Small intestine (tissue), 7 donors: ENCODE results near the gene CRKL. TPM values are rescaled to one million over a fixed set of nuclear protein-coding genes. Genes with fewer than 3 reads are reported as not detected.

ENCODE experiments used
- DNase-seq, 2 donors: peaks; one replicate each; pipeline versions ENCODE4 v3.0.0 to v3.0.0-alpha.2; 2013
- FAIRE-seq: peaks from 2 replicates; lab custom pipeline; 2012; peaks lifted over from hg19 to GRCh38; lab: Jason Lieb, UNC
- H3K27ac ChIP-seq, 3 donors: one replicate each; pipeline ENCODE4 v1.5.1; 2013; ENCODE audit warnings: low read length in 2 of 3, mild to moderate bottlenecking in 2 of 3, control low read depth in 1 of 3, inconsistent platforms in 1 of 3, low read depth in 1 of 3, moderate library complexity in 1 of 3
- H3K27me3 ChIP-seq, 3 donors: one replicate each; pipeline ENCODE4 v1.6.1; 2013; ENCODE audit warnings: low read length in 3 of 3, inconsistent platforms in 1 of 3; ENCODE audit not compliant: control insufficient read depth in 3 of 3, insufficient read depth in 3 of 3
- H3K36me3 ChIP-seq, 3 donors: one replicate each; pipeline ENCODE4 v1.6.1; 2013; ENCODE audit warnings: low read length in 3 of 3, inconsistent platforms in 1 of 3, low read depth in 1 of 3, mild to moderate bottlenecking in 1 of 3, moderate library complexity in 1 of 3; ENCODE audit not compliant: control insufficient read depth in 3 of 3, insufficient read depth in 2 of 3
- H3K4me1 ChIP-seq, 3 donors: one replicate each; pipeline ENCODE4 v1.6.1; 2013; ENCODE audit warnings: low read length in 2 of 3, inconsistent platforms in 1 of 3, low read depth in 1 of 3, mild to moderate bottlenecking in 1 of 3, moderate library complexity in 1 of 3; ENCODE audit not compliant: control insufficient read depth in 3 of 3, insufficient read depth in 2 of 3
- H3K4me3 ChIP-seq, 3 donors: one replicate each; pipeline ENCODE4 v1.5.1; 2013; ENCODE audit warnings: low read length in 3 of 3, control low read depth in 1 of 3, inconsistent platforms in 1 of 3, low read depth in 1 of 3, mild to moderate bottlenecking in 1 of 3, moderate library complexity in 1 of 3
- H3K9me3 ChIP-seq, 2 donors: one replicate each; pipeline ENCODE4 v1.6.1; 2013; ENCODE audit warnings: low read depth in 1 of 2, low read length in 1 of 2; ENCODE audit not compliant: control insufficient read depth in 2 of 2, insufficient read depth in 1 of 2
- WGBS, 3 donors: extraction: QIAGEN DNeasy Blood & Tissue Kit; methylation state at CpG; one replicate each; pipeline ENCODE4 v1.1.7; 2013; 5-methylcytosine and 5-hydroxymethylcytosine counted together
- polyA plus RNA-seq, 4 donors: library from polyadenylated mRNA; stranded (reverse) in 3 of 4; unstranded in 1 of 4; fragments of 200-250 nt in 3 of 4; fragments of 120-200 nt in 1 of 4; gene quantifications; one replicate each; pipeline versions ENCODE4 v1.2.1 to v1.2.3, GENCODE V29; 2013
- donor health status: healthy with polysubstance abuse.
- donor health status: control.
- donor health status: control.
- donor health status: Bipolar disorder and iron deficiency.
- donor health status: healthy.

Gene CRKL
- polyA plus RNA-seq, 4 donors, result 18.6 to 57.8 (median 22.0) TPM

GRCh38 chr22:20918663-20919218, 1.5 kb downstream of the CRKL start:
- DNase-seq (peak in 1 of 2 donors; percentile 12), FAIRE-seq (no peak)
- H3K36me3 ChIP-seq, result peaks cover 0 to 6% (median 0%) of the 10 kb centered on the region in 3 donors
- H3K27ac ChIP-seq, result peak overlapping the region in 1 of 3 donors; percentile 96
- H3K4me1 ChIP-seq, result peaks cover 0 to 20% (median 7%) of the 10 kb centered on the region in 3 donors
- no peaks in the 10 kb centered on the region for H3K27me3 ChIP-seq
- H3K9me3 ChIP-seq, result no peaks in the 10 kb centered on the region
- 0% methylated on average over 14 to 19 of the region's 19 CpGs for WGBS, 3 donors
- H3K4me3 ChIP-seq, result peak overlapping the region; percentile 46 to 96 (median 88)

GRCh38 chr22:20919718-20920117, 2.5 kb downstream of the CRKL start:
- DNase-seq (peak in 1 of 2 donors; percentile 28), FAIRE-seq (no peak)
- WGBS, 3 donors, result 1 to 10% (median 5%) methylated on average over 4 of the region's 4 CpGs
- H3K27me3 ChIP-seq, result no peaks in the 10 kb centered on the region
- no peaks in the 10 kb centered on the region for H3K9me3 ChIP-seq
- H3K4me3 ChIP-seq, result peak overlapping the region; percentile 30 to 88 (median 35)
- H3K36me3 ChIP-seq, result peaks cover 0 to 13% (median 0%) of the 10 kb centered on the region in 3 donors
- H3K27ac ChIP-seq, result peak overlapping the region in 2 of 3 donors; percentile 67 to 96
- H3K4me1 ChIP-seq, result peaks cover 0 to 20% (median 7%) of the 10 kb centered on the region in 3 donors

GRCh38 chr22:20920881-20921203, 3.6 kb downstream of the CRKL start:
- Histone ChIP-seq H3K9me3 (no peaks in the 10 kb centered on the region), H3K27me3 (no peaks in the 10 kb centered on the region), H3K4me1 (peaks cover 0 to 16% (median 7%) of the 10 kb centered on the region in 3 donors), H3K36me3 (peaks cover 0 to 21% (median 0%) of the 10 kb centered on the region in 3 donors), H3K4me3 (peak overlapping the region in 2 of 3 donors; percentile 35 to 88), H3K27ac (peak overlapping the region in 1 of 3 donors; percentile 96)
- FAIRE-seq, result no peak
- 30 to 43% (median 31%) methylated on average over 3 of the region's 3 CpGs for WGBS, 3 donors
- DNase-seq, result no peak

- H3K4me1 ChIP-seq, result peaks cover 0 to 14% (median 7%) of the 10 kb centered on the region in 3 donors
- 66 to 80% (median 78%) methylated on average over 3 of the region's 3 CpGs for WGBS, 3 donors
These were observed 5.0 kb downstream of the CRKL start for GRCh38 chr22:20922141-20922751.

GRCh38 chr22:20926243-20926642, 9.0 kb downstream of the CRKL start:
- 87 to 90% (median 89%) methylated on average over 2 of the region's 2 CpGs for WGBS, 3 donors
- Histone ChIP-seq H3K27ac (no peak overlapping the region), H3K9me3 (no peaks in the 10 kb centered on the region), H3K4me3 (no peak overlapping the region), H3K27me3 (no peaks in the 10 kb centered on the region), H3K4me1 (peaks cover 0 to 7% (median 7%) of the 10 kb centered on the region in 3 donors), H3K36me3 (peaks cover 0 to 42% (median 0%) of the 10 kb centered on the region in 3 donors)
- no peak for DNase-seq
- no peak for FAIRE-seq

More at GRCh38 chr22:20922141-20922751, 5.0 kb downstream of the CRKL start:
- no peak for DNase-seq
- Histone ChIP-seq H3K27me3 (no peaks in the 10 kb centered on the region), H3K4me3 (no peak overlapping the region), H3K36me3 (peaks cover 0 to 24% (median 0%) of the 10 kb centered on the region in 3 donors), H3K27ac (no peak overlapping the region), H3K9me3 (no peaks in the 10 kb centered on the region)
- FAIRE-seq, result no peak

GRCh38 chr22:20927940-20928572, 10.8 kb downstream of the CRKL start:
- Histone ChIP-seq H3K27me3 (no peaks in the 10 kb centered on the region), H3K4me3 (no peak overlapping the region), H3K27ac (no peak overlapping the region), H3K4me1 (peaks cover 0 to 5% (median 0%) of the 10 kb centered on the region in 3 donors), H3K9me3 (no peaks in the 10 kb centered on the region), H3K36me3 (peaks cover 0 to 39% (median 0%) of the 10 kb centered on the region in 3 donors)
- FAIRE-seq (no peak), DNase-seq (no peak)
- 83 to 90% (median 90%) methylated on average over 4 of the region's 4 CpGs for WGBS, 3 donors

- no peaks in the 10 kb centered on the region for H3K9me3 ChIP-seq
- H3K36me3 ChIP-seq, result peaks cover 0 to 39% (median under 1%) of the 10 kb centered on the region in 3 donors
- H3K27me3 ChIP-seq, result no peaks in the 10 kb centered on the region
- FAIRE-seq (no peak), DNase-seq (no peak)
- no peak overlapping the region for H3K27ac ChIP-seq
- H3K4me3 ChIP-seq, result no peak overlapping the region
- H3K4me1 ChIP-seq, result peaks cover 0 to 5% (median 0%) of the 10 kb centered on the region in 3 donors
- 81 to 88% (median 86%) methylated on average over 4 of the region's 4 CpGs for WGBS, 3 donors
These were observed 11.4 kb downstream of the CRKL start for GRCh38 chr22:20928573-20928967.

- Histone ChIP-seq H3K4me1 (peaks cover 0 to 5% (median 0%) of the 10 kb centered on the region in 3 donors), H3K9me3 (no peaks in the 10 kb centered on the region), H3K4me3 (no peak overlapping the region), H3K27ac (no peak overlapping the region), H3K36me3 (peaks cover 0 to 39% (median 6%) of the 10 kb centered on the region in 3 donors), H3K27me3 (no peaks in the 10 kb centered on the region)
- WGBS, 3 donors, result 87 to 90% (median 87%) methylated on average over 1 of the region's 1 CpG
- DNase-seq (no peak), FAIRE-seq (no peak)
These were observed 12.8 kb downstream of the CRKL start for GRCh38 chr22:20930004-20930403.
